ENCODE data around the gene ARRDC5. TPM values are rescaled to one million over a fixed set of nuclear protein-coding genes. Genes with fewer than 3 reads are reported as not detected.

The ARRDC5 gene
- total RNA-seq, 1 experiment from 2014 or later: not detected

DNA sequence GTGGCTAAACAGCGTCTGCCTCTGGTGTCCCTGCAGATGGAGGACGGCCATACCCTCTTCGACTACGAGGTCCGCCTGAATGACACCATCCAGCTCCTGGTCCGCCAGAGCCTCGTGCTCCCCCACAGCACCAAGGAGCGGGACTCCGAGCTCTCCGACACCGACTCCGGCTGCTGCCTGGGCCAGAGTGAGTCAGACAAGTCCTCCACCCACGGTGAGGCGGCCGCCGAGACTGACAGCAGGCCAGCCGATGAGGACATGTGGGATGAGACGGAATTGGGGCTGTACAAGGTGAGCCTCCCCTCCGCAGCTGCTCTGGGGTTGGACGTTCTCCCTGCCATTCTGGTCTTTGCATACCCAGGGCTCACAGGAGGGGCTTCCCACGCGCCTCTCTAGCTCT lies 26.5 kb upstream of the ARRDC5 start:
- Histone ChIP-seq H3K27ac (no peak overlapping the region), H4K20me1 (ENCODE audit: insufficient read depth) (no peaks in the 10 kb centered on the region), H2AFZ (no peak overlapping the region), H3K4me3 (no peak overlapping the region), H3F3A (ENCODE audit: insufficient read depth, low read depth) (no peaks in the 10 kb centered on the region; the same call in 1 of the 2 replicates), H3K4me2 (no peak overlapping the region), H3K79me2 (ENCODE audit: low read depth) (peaks cover 16% of the 10 kb centered on the region; the same call in 1 of the 2 replicates), H3K9me2 (ENCODE audit: insufficient read depth) (no peaks in the 10 kb centered on the region), H3K27me3 (ENCODE audit: insufficient read depth, low read depth) (no peaks in the 10 kb centered on the region), H3K9me3 (ENCODE audit: insufficient read depth, low read depth) (no peaks in the 10 kb centered on the region), H3K36me3 (ENCODE audit: low read depth) (no peaks in the 10 kb centered on the region), H3K4me1 (replicated peaks; ENCODE audit: insufficient read depth) (no peaks in the 10 kb centered on the region)
- no TSS peak for BruUV-seq (replicated peaks)
- intact Hi-C loops (cut with micrococcal nuclease; ENCODE audit: unreplicated experiment): no loop called here
- DNase-seq: no peak
- no peak for TF ChIP-seq EZH2 (IDR thresholded peaks at IDR 0.05; ENCODE audit: low read depth)
- TF ChIP-seq, protein P1, sequence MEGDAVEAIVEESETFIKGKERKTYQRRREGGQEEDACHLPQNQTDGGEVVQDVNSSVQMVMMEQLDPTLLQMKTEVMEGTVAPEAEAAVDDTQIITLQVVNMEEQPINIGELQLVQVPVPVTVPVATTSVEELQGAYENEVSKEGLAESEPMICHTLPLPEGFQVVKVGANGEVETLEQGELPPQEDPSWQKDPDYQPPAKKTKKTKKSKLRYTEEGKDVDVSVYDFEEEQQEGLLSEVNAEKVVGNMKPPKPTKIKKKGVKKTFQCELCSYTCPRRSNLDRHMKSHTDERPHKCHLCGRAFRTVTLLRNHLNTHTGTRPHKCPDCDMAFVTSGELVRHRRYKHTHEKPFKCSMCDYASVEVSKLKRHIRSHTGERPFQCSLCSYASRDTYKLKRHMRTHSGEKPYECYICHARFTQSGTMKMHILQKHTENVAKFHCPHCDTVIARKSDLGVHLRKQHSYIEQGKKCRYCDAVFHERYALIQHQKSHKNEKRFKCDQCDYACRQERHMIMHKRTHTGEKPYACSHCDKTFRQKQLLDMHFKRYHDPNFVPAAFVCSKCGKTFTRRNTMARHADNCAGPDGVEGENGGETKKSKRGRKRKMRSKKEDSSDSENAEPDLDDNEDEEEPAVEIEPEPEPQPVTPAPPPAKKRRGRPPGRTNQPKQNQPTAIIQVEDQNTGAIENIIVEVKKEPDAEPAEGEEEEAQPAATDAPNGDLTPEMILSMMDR (conservative IDR thresholded peaks at IDR 0.05): no peak
- POLR2A ChIA-PET (ENCODE audit: unreplicated experiment): no interaction called here
- CTCF ChIA-PET: no interaction called here

DNA sequence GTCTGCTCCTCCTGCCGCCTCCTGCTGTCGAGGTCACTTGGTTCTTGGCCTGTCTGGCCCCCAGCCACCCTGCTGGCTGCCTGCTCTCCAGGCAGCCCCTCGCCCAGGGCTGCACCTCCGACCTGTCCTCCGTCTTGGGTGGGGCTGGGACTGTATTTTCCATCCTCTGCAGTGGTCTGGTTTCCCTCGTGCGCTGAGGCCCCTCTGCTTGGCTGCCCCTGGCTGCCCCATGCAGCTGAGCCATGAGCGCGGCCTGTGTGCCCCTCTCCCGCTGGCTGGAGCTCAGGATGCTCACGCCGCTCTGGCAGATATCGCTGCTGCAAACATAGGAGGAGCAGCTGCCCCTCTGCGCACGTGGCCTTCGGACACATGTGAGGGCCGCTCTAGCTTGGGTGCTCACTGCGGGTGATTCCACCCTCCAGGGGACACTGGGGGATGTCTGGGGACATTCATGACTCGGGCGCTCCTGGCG lies 20.6 kb upstream of the ARRDC5 start:
- no peaks in the 10 kb centered on the region for H3K36me3 ChIP-seq (ENCODE audit: low read depth)
- H3K9me2 ChIP-seq (ENCODE audit: insufficient read depth): no peaks in the 10 kb centered on the region
- intact Hi-C loops (cut with micrococcal nuclease; ENCODE audit: unreplicated experiment): no loop called here
- DNase-seq: no peak
- no peak overlapping the region for H3K4me3 ChIP-seq
- H2AFZ ChIP-seq: no peak overlapping the region
- H3K9me3 ChIP-seq (ENCODE audit: insufficient read depth, low read depth): no peaks in the 10 kb centered on the region
- peaks cover 57% of the 10 kb centered on the region for H3K79me2 ChIP-seq (ENCODE audit: low read depth)
- H3F3A ChIP-seq (ENCODE audit: insufficient read depth, low read depth): no peaks in the 10 kb centered on the region; the same call in 1 of the 2 replicates
- no peak overlapping the region for H3K27ac ChIP-seq
- H3K4me1 ChIP-seq (replicated peaks; ENCODE audit: insufficient read depth): no peaks in the 10 kb centered on the region
- no TSS peak for BruUV-seq (replicated peaks)
- POLR2A ChIA-PET (ENCODE audit: unreplicated experiment): no interaction called here
- TF ChIP-seq, protein P1 (conservative IDR thresholded peaks at IDR 0.05): no peak
- TF ChIP-seq EZH2 (IDR thresholded peaks at IDR 0.05; ENCODE audit: low read depth): no peak
- no peaks in the 10 kb centered on the region for H4K20me1 ChIP-seq (ENCODE audit: insufficient read depth)
- no peaks in the 10 kb centered on the region for H3K27me3 ChIP-seq (ENCODE audit: insufficient read depth, low read depth)
- CTCF ChIA-PET: no interaction called here
- no peak overlapping the region for H3K4me2 ChIP-seq

DNA sequence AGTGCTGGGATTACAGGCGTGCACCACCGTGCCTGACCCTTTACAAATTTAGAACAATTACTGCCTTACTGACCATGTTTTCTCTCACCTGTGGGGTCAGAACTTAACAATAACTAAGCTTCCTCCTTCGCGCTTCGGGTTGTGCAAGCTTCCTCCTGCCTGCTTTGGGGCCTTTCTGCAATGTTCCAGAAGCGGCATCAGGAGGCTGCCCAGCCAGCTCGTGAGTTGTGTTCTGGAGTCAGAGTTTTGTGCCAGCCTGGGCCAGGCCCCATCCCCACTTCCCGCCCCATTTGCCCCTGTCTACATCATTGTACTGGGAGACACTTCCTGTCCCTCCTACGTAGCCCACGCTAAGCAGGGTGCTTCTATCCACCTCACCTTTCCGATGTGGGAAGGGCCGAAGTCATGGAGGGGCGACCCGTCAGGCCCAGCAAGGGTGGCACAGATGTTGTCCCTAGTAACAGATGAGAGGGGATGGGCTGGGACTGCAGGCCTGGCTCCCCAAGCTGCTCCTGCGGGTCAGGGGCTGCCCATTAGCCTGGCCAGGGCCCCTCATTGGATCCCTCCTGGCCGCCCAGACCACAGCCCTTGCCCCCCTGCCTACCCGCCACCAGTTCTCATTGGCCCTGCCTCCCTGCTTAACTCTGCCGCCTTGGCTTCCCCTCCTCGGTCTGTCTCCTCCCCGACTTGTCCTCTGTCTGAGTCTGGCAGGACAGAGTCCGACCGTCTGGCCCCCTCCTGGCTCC lies 20.0 kb upstream of the ARRDC5 start:
- Histone ChIP-seq H3K36me3 (ENCODE audit: low read depth) (no peaks in the 10 kb centered on the region), H3F3A (ENCODE audit: insufficient read depth, low read depth) (no peaks in the 10 kb centered on the region; the same call in 1 of the 2 replicates), H3K79me2 (ENCODE audit: low read depth) (peaks cover 59% of the 10 kb centered on the region), H2AFZ (no peak overlapping the region), H3K9me3 (ENCODE audit: insufficient read depth, low read depth) (no peaks in the 10 kb centered on the region), H3K27me3 (ENCODE audit: insufficient read depth, low read depth) (no peaks in the 10 kb centered on the region), H3K9me2 (ENCODE audit: insufficient read depth) (no peaks in the 10 kb centered on the region), H3K4me1 (replicated peaks; ENCODE audit: insufficient read depth) (no peaks in the 10 kb centered on the region), H3K27ac (no peak overlapping the region), H4K20me1 (ENCODE audit: insufficient read depth) (no peaks in the 10 kb centered on the region), H3K4me3 (no peak overlapping the region), H3K4me2 (no peak overlapping the region)
- intact Hi-C loops (cut with micrococcal nuclease; ENCODE audit: unreplicated experiment): no loop called here
- ChIA-PET CTCF (no interaction called here), POLR2A (ENCODE audit: unreplicated experiment) (no interaction called here)
- no TSS peak for BruUV-seq (replicated peaks)
- DNase-seq: no peak
- no peak for TF ChIP-seq EZH2 (IDR thresholded peaks at IDR 0.05; ENCODE audit: low read depth)
- TF ChIP-seq, protein P1 (conservative IDR thresholded peaks at IDR 0.05): no peak
